ENCODE measurements around the gene PAX9.
"Not testable (repeated sequence)": the region's sequence is repeated elsewhere in the genome, so short reads cannot be mapped to it uniquely, and the experiment has no call there.

PAX9 gene

GRCh38 chr14:36672095-36672494 lies 10.4 kb downstream of the PAX9 start:
- no peak for DNase-seq (ENCODE audit: low spot score)

- DNase-seq (ENCODE audit: low spot score): no peak
Observed at GRCh38 chr14:36674659-36675058, 13.0 kb downstream of the PAX9 start.

- no peak for DNase-seq (ENCODE audit: low spot score)
Observed at GRCh38 chr14:36675581-36675980, 13.9 kb downstream of the PAX9 start.

- DNase-seq (ENCODE audit: low spot score): no peak
Observed at GRCh38 chr14:36676236-36676635, 14.6 kb downstream of the PAX9 start.

GRCh38 chr14:36682338-36682737 lies 20.7 kb downstream of the PAX9 start:
- DNase-seq (ENCODE audit: low spot score): no peak

GRCh38 chr14:36683083-36683724 lies 21.5 kb downstream of the PAX9 start:
- DNase-seq (ENCODE audit: low spot score): no peak

GRCh38 chr14:36684946-36685345 lies 23.3 kb downstream of the PAX9 start:
- no peak for DNase-seq (ENCODE audit: low spot score)

GRCh38 chr14:36690311-36691040 lies 28.8 kb downstream of the PAX9 start:
- DNase-seq (ENCODE audit: low spot score): no peak

GRCh38 chr14:36699420-36699819 lies 37.8 kb downstream of the PAX9 start:
- not testable (repeated sequence) for DNase-seq (ENCODE audit: low spot score)

- DNase-seq (ENCODE audit: low spot score): no peak
Observed at GRCh38 chr14:36700651-36701050, 39.0 kb downstream of the PAX9 start.

- no peak for DNase-seq (ENCODE audit: low spot score)
Observed at GRCh38 chr14:36701132-36701531, 39.5 kb downstream of the PAX9 start.

GRCh38 chr14:36702474-36702873 lies 40.8 kb downstream of the PAX9 start:
- no peak for DNase-seq (ENCODE audit: low spot score)

- DNase-seq (ENCODE audit: low spot score): no peak
Observed at GRCh38 chr14:36707570-36707969, 45.9 kb downstream of the PAX9 start.

- no peak for DNase-seq (ENCODE audit: low spot score)
Observed at GRCh38 chr14:36713960-36714703, 52.5 kb downstream of the PAX9 start.

GRCh38 chr14:36716614-36717184 lies 55.0 kb downstream of the PAX9 start:
- no peak for DNase-seq (ENCODE audit: low spot score)

GRCh38 chr14:36717363-36717762 lies 55.7 kb downstream of the PAX9 start:
- DNase-seq (ENCODE audit: low spot score): no peak

- DNase-seq (ENCODE audit: low spot score): no peak
Observed at GRCh38 chr14:36718216-36718615, 56.6 kb downstream of the PAX9 start.

GRCh38 chr14:36719823-36720222 lies 58.2 kb downstream of the PAX9 start:
- DNase-seq (ENCODE audit: low spot score): no peak

GRCh38 chr14:36720657-36721056 lies 59.0 kb downstream of the PAX9 start:
- DNase-seq (ENCODE audit: low spot score): no peak

GRCh38 chr14:36721877-36722276 lies 60.2 kb downstream of the PAX9 start:
- no peak for DNase-seq (ENCODE audit: low spot score)

GRCh38 chr14:36723530-36723929 lies 61.9 kb downstream of the PAX9 start:
- no peak for DNase-seq (ENCODE audit: low spot score)

GRCh38 chr14:36724162-36724561 lies 62.5 kb downstream of the PAX9 start:
- no peak for DNase-seq (ENCODE audit: low spot score)

GRCh38 chr14:36726128-36726527 lies 64.5 kb downstream of the PAX9 start:
- DNase-seq (ENCODE audit: low spot score): no peak
